Right lobe of liver (tissue), 4 donors: ENCODE results near the gene ETS2.

Experiments used
- POLR2A ChIP-seq: fragments of 450-650 bp; IDR thresholded peaks from one replicate; pipeline ENCODE4 v1.6.1; 2017; ENCODE audit warnings: antibody characterized with exemption, mild to moderate bottlenecking
- TF ChIP-seq, protein P1 (sequence below), 4 donors: fragments of 200-600 bp in 3 of 4; fragments of 450-650 bp in 1 of 4; IDR thresholded peaks; one replicate each; pipeline versions ENCODE4 v1.5.1 to v1.8.0; 2016 to 2022; ENCODE audit warnings: antibody characterized with exemption in 4 of 4, mild to moderate bottlenecking in 2 of 4
- donor health status: DM: no; HTN: no; CAD: no.
- donor health status: DM: no; HTN: no; CAD: no.
- donor health status: DM: no; HTN: yes; CAD: no.

DNA sequence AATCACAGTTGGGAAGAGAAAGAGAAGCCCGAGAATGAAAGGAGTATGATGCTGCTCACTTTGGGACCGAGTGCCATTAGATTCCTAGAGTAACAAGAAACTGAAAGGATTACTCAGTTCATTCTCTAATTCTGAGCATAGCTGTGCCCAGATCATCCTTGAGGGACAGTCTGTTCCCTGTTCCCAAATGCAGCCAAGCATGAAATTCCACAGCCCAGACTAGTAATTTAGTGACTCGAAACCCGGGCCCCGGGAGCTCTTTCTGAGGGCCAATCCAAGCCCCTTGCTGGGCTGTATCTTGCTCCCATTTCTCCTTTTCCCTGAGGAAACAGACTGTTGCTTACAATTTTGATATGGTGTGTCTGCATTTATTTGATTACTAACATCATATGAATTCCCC lies 30.0 kb upstream of the ETS2 start:
- TF ChIP-seq, protein P1, sequence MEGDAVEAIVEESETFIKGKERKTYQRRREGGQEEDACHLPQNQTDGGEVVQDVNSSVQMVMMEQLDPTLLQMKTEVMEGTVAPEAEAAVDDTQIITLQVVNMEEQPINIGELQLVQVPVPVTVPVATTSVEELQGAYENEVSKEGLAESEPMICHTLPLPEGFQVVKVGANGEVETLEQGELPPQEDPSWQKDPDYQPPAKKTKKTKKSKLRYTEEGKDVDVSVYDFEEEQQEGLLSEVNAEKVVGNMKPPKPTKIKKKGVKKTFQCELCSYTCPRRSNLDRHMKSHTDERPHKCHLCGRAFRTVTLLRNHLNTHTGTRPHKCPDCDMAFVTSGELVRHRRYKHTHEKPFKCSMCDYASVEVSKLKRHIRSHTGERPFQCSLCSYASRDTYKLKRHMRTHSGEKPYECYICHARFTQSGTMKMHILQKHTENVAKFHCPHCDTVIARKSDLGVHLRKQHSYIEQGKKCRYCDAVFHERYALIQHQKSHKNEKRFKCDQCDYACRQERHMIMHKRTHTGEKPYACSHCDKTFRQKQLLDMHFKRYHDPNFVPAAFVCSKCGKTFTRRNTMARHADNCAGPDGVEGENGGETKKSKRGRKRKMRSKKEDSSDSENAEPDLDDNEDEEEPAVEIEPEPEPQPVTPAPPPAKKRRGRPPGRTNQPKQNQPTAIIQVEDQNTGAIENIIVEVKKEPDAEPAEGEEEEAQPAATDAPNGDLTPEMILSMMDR (IDR thresholded peaks at IDR 0.05) = no peak
- TF ChIP-seq POLR2A = no peak
